PC-9 (cell line): ENCODE results near the gene ANXA7.

ENCODE experiments used
- EZH2 ChIP-seq: fragments of 200-600 bp; sonication (generic); IDR thresholded peaks from 2 replicates; pipeline ENCODE4 v1.8.0; 2017; ENCODE audit warnings: antibody characterized with exemption, low read depth
- TF ChIP-seq, protein P1 (sequence below): fragments of 200-600 bp; sonication (generic); conservative IDR thresholded peaks from 2 replicates; pipeline ENCODE4 v1.6.1; 2017; ENCODE audit warnings: mixed run types, antibody characterized with exemption, mild to moderate bottlenecking, moderate library complexity

DNA sequence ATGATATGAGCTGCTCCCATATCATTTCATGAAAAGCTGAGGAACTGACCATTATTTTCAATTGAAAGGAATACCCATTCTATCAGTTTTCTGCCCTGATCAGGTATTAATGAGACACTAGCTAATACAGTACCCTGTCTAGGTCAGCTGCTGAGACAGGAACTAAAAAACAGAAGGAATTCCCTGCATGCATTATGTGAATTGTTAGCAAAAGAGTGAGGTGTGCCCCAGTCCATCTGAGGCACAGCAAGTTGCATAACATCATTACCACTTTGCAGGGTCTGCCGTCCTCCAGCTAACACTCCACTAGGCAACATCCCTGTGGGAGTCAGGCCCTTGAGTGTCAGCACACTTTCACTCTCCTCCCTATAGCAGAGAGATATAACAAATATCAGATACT is 30.6 kb upstream of the ANXA7 start:
- TF ChIP-seq, protein P1, sequence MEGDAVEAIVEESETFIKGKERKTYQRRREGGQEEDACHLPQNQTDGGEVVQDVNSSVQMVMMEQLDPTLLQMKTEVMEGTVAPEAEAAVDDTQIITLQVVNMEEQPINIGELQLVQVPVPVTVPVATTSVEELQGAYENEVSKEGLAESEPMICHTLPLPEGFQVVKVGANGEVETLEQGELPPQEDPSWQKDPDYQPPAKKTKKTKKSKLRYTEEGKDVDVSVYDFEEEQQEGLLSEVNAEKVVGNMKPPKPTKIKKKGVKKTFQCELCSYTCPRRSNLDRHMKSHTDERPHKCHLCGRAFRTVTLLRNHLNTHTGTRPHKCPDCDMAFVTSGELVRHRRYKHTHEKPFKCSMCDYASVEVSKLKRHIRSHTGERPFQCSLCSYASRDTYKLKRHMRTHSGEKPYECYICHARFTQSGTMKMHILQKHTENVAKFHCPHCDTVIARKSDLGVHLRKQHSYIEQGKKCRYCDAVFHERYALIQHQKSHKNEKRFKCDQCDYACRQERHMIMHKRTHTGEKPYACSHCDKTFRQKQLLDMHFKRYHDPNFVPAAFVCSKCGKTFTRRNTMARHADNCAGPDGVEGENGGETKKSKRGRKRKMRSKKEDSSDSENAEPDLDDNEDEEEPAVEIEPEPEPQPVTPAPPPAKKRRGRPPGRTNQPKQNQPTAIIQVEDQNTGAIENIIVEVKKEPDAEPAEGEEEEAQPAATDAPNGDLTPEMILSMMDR: no peak
- no peak for TF ChIP-seq EZH2
